ENCODE measurements around the gene MARS1.

DNA sequence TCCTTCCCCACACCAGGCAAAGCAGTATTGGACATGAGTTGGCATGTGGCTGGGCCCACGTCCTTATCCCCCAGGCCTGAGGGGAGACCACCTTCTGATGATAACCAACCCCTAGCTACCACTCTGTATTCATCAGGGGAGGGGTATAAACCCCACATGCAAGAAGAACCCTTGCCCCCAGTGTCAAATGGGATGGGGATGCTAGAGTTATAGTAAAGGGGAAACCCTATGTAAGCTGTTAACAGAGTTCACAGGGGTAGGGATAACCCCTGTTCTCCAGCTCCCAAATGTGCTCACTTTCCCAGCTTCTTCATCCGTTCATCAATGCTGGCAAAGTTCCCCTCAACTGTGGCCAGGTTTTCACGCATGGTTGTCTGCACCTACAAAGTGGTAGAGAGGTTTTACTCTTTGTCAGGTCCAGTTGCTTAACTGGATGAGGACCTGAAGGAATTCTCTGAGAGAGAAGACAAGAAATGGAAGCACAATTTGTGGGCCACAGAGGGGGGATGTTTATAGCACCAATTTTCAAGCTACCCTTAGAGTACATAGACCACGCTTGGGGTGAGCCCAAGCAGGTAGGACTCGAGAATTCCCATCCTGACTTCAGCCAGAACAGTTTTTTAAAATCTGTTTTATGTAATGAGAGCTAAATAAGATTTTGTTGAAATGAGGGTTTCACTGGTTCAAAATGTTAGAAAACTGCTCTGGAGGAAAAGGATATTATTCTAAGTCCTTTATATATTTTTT lies 42.7 kb downstream of the MARS1 start:
- TF ChIP-seq CTCF (IDR thresholded peaks at IDR 0.05) (no peak), POLR2AphosphoS5 (IDR thresholded peaks at IDR 0.05; ENCODE audit: insufficient read depth in 1 of 2, low read depth in 1 of 2) (no peak)

Data from vagina (tissue), 2 donors.